ENCODE measurements around the gene SLC9C1. TPM values are rescaled to one million over a fixed set of nuclear protein-coding genes. Genes with fewer than 3 reads are reported as not detected.

The SLC9C1 gene
- total RNA-seq, 1 donor from 2014 or later = not detected

GRCh38 chr3:112273536-112273935 lies 20.5 kb downstream of the SLC9C1 start:
- H3K4me3 Mint-ChIP-seq (ENCODE audit: unreplicated experiment) = no peak overlapping the region
- no peaks in the 10 kb centered on the region for H3K9me3 Mint-ChIP-seq (ENCODE audit: unreplicated experiment)
- H3K27ac Mint-ChIP-seq (ENCODE audit: unreplicated experiment) = no peak overlapping the region
- no peaks in the 10 kb centered on the region for H3K4me1 Mint-ChIP-seq (ENCODE audit: low read depth, unreplicated experiment)
- no peak for TF ChIP-seq CTCF (IDR thresholded peaks at IDR 0.05; ENCODE audit: partially characterized antibody, unreplicated experiment)
- DNase-seq = no peak
- no peaks in the 10 kb centered on the region for H3K36me3 Mint-ChIP-seq (ENCODE audit: unreplicated experiment)
- H3K27me3 Mint-ChIP-seq (ENCODE audit: unreplicated experiment) = no peaks in the 10 kb centered on the region

GRCh38 chr3:112261742-112262141 lies 32.3 kb downstream of the SLC9C1 start:
- no peaks in the 10 kb centered on the region for H3K27me3 Mint-ChIP-seq (ENCODE audit: unreplicated experiment)
- H3K4me1 Mint-ChIP-seq (ENCODE audit: low read depth, unreplicated experiment) = no peaks in the 10 kb centered on the region
- H3K4me3 Mint-ChIP-seq (ENCODE audit: unreplicated experiment) = no peak overlapping the region
- no peak overlapping the region for H3K27ac Mint-ChIP-seq (ENCODE audit: unreplicated experiment)
- no peak for DNase-seq
- no peak for TF ChIP-seq CTCF (IDR thresholded peaks at IDR 0.05; ENCODE audit: partially characterized antibody, unreplicated experiment)
- no peaks in the 10 kb centered on the region for H3K9me3 Mint-ChIP-seq (ENCODE audit: unreplicated experiment)
- H3K36me3 Mint-ChIP-seq (ENCODE audit: unreplicated experiment) = no peaks in the 10 kb centered on the region

GRCh38 chr3:112260563-112260962 lies 33.5 kb downstream of the SLC9C1 start:
- H3K9me3 Mint-ChIP-seq (ENCODE audit: unreplicated experiment) = no peaks in the 10 kb centered on the region
- no peaks in the 10 kb centered on the region for H3K4me1 Mint-ChIP-seq (ENCODE audit: low read depth, unreplicated experiment)
- DNase-seq = no peak
- H3K27ac Mint-ChIP-seq (ENCODE audit: unreplicated experiment) = no peak overlapping the region
- no peak overlapping the region for H3K4me3 Mint-ChIP-seq (ENCODE audit: unreplicated experiment)
- H3K27me3 Mint-ChIP-seq (ENCODE audit: unreplicated experiment) = no peaks in the 10 kb centered on the region
- no peaks in the 10 kb centered on the region for H3K36me3 Mint-ChIP-seq (ENCODE audit: unreplicated experiment)
- TF ChIP-seq CTCF (IDR thresholded peaks at IDR 0.05; ENCODE audit: partially characterized antibody, unreplicated experiment) = no peak

- no peaks in the 10 kb centered on the region for H3K9me3 Mint-ChIP-seq (ENCODE audit: unreplicated experiment)
- H3K27me3 Mint-ChIP-seq (ENCODE audit: unreplicated experiment) = no peaks in the 10 kb centered on the region
- no peak for DNase-seq
- no peak overlapping the region for H3K4me3 Mint-ChIP-seq (ENCODE audit: unreplicated experiment)
- H3K27ac Mint-ChIP-seq (ENCODE audit: unreplicated experiment) = no peak overlapping the region
- TF ChIP-seq CTCF (IDR thresholded peaks at IDR 0.05; ENCODE audit: partially characterized antibody, unreplicated experiment) = no peak
- H3K36me3 Mint-ChIP-seq (ENCODE audit: unreplicated experiment) = no peaks in the 10 kb centered on the region
- H3K4me1 Mint-ChIP-seq (ENCODE audit: low read depth, unreplicated experiment) = no peaks in the 10 kb centered on the region
These were observed 40.6 kb downstream of the SLC9C1 start for GRCh38 chr3:112253301-112253971.

- Mint-ChIP-seq H3K36me3 (ENCODE audit: unreplicated experiment) (no peaks in the 10 kb centered on the region), H3K27me3 (ENCODE audit: unreplicated experiment) (no peaks in the 10 kb centered on the region), H3K4me1 (ENCODE audit: low read depth, unreplicated experiment) (no peaks in the 10 kb centered on the region), H3K4me3 (ENCODE audit: unreplicated experiment) (no peak overlapping the region), H3K27ac (ENCODE audit: unreplicated experiment) (no peak overlapping the region), H3K9me3 (ENCODE audit: unreplicated experiment) (no peaks in the 10 kb centered on the region)
- no peak for DNase-seq
- no peak for TF ChIP-seq CTCF (IDR thresholded peaks at IDR 0.05; ENCODE audit: partially characterized antibody, unreplicated experiment)
These were observed 46.1 kb downstream of the SLC9C1 start for GRCh38 chr3:112247900-112248299.

Measured in glutamatergic neuron (in vitro differentiated cells).